ENCODE data around the gene ALS2CL. TPM values are rescaled to one million over a fixed set of nuclear protein-coding genes. Genes with fewer than 3 reads are reported as not detected.

ALS2CL gene, protein sequence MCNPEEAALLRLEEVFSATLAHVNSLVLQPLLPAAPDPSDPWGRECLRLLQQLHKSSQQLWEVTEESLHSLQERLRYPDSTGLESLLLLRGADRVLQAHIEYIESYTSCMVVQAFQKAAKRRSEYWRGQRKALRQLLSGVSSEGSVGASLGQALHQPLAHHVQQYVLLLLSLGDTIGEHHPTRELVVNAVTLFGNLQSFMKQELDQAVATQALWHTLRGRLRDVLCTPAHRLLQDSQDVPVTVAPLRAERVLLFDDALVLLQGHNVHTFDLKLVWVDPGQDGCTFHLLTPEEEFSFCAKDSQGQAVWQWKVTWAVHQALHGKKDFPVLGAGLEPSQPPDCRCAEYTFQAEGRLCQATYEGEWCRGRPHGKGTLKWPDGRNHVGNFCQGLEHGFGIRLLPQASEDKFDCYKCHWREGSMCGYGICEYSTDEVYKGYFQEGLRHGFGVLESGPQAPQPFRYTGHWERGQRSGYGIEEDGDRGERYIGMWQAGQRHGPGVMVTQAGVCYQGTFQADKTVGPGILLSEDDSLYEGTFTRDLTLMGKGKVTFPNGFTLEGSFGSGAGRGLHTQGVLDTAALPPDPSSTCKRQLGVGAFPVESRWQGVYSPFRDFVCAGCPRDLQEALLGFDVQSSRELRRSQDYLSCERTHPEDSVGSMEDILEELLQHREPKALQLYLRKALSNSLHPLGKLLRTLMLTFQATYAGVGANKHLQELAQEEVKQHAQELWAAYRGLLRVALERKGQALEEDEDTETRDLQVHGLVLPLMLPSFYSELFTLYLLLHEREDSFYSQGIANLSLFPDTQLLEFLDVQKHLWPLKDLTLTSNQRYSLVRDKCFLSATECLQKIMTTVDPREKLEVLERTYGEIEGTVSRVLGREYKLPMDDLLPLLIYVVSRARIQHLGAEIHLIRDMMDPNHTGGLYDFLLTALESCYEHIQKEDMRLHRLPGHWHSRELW
- total RNA-seq = 23.6 and 37.2 TPM in 2 replicates

DNA sequence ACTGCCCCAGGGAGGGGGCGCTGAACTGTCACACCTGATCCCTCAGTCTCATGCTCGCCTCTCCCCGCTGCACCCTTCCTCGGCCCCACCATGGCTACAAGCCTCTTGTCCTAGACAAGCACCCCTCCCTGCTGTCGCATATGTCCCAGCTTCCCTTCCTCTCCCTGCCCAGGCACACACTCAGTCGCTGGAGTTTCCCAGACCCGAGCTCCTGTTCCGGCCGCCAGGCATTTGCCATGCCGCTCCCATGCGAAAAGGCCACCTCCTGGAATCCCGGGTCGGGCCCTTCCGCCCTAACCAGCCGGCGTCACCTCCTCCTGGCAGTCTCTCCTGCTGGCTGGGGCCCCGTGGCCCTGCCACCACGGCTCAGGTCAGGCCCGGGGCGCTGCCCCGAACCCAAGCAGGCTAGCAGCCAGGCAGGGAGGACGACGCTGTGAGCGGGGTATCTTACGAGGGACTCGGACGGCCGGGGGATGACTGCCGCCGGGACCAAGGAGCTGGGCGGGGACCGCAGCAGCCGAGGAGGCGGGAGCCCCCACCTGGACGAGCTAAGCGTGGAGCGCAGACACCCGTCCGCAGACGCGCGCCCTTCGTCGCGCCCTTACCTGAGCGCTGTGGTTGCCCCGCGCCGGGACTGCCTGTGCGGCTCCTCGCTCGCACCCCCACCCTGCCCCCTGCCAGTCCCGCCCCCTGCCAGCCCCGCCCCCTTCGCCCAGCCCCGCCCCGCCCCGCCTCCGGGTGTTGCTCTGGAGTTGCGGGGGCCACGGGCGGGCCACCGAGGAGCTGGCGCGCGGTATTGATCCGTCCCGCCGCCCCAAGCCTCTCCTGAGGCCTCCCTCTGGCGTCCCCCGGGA lies at the start of gene ALS2CL:
Gene ALS2CL, minus strand, starts transcription at position 642 of the 854 bp plus-strand sequence. CDS start 4,239 bp downstream, outside the sequence.

DNA sequence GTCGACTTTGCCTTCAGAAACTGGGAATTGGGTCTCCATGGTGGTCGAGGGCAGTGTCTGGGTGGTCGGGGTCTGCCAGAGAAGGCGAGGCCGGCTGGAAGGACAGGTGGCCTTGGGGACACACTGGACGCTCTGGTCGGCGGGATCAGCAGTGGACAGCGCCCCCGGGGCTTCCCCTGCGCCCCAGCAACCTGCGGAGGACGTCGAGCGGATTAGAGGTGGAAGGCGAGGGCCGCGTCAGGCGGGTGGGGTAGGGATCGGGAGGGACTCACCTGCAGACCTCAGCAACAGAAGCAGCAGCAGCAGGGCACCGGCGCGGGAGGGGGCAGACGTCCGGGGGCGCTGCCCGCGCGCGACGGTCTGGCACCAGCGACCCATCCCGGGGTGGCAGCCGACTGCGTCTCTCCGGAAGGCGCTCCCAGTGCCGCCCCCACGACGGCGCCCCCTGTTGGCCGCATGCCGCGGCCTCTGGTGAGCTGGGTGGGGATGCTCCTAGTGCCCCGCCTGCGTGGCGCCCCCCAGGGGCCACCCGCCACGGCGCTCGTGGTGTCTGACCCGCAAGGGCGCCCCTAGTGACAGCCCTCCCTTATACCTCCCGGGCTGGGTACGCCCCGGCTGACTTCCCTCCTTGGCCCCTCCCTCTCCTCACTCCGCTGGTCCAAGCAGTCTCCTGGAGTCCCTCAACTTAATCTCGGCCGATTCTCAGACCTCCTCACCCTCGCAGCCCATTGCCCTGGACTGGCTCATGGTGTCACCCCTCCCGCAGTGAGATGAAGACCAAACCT lies 24.2 kb upstream of the ALS2CL start, which contains the start of gene PRSS50:
Gene PRSS50, minus strand, starts transcription at position 423 of the 785 bp plus-strand sequence. Its CDS starts 45 bp downstream, at position 378.

DNA sequence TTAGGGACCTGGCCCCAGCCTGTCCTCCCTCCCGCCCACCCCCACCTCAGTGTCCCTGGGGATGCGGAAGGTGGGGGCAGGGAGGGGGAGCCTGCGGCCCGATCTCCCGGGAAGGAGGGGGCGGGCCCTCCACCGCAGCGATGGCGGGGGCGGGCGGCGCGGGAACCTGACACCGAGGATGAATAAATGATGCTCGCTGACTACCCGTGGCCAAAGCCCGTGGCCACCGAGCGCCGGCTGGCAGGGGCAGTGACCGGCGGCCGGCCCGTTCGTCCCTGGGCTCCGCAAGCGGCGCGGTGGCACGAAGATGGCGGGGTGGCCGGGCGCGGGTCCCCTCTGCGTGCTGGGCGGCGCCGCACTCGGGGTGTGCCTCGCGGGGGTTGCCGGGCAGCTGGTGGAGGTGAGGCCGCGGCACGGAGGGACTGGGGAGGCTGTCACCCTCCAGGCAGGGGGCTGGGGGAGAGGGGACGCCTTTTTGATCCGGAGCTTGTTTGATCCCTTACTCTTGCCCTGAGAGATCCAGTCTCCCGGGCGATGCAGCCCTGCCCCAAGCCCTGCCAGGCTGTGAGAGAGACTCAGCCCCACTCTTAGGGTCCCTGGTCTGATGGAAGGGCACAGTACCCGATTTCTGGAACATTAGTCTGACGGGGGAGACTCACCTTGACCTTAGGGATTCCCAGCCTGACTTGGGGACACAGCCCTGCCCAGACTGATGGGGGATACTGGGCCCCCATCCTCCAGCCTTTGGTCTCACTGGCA lies 7.9 kb upstream of the ALS2CL start, which contains the start of gene TMIE:
Gene TMIE, plus strand, starts transcription at position 212 of the 759 bp plus-strand sequence. Its CDS starts 96 bp downstream, at position 308.

Small RNA genes lying within 50 kb of the gene (small RNA-seq; reads per million reads assigned to genes)
- gene RF00591 = not detected

Other genes starting within 250 kb of the ALS2CL start
- not detected in 2 replicates for gene LTF, start 228.8 kb downstream of the ALS2CL start, total RNA-seq
- not detected in 2 replicates for gene RTP3, start 195.7 kb downstream of the ALS2CL start, total RNA-seq
- gene LRRC2, start 127.4 kb downstream of the ALS2CL start, total RNA-seq = 0.11 TPM in 1 of 2 replicates, not detected in the other
- not detected in 2 replicates for gene FAM240A, start 81.2 kb downstream of the ALS2CL start, total RNA-seq
- gene TMIE, start 7.7 kb upstream of the ALS2CL start, total RNA-seq = 0.22 TPM in 1 of 2 replicates, not detected in the other
- gene PRSS50, start 24.2 kb upstream of the ALS2CL start, total RNA-seq = 0.54 and 4.3 TPM in 2 replicates
- 0.65 and 6.3 TPM in 2 replicates for gene MYL3, start 169.8 kb upstream of the ALS2CL start, total RNA-seq
- 8.0 and 12.6 TPM in 2 replicates for gene PTH1R, start 184.0 kb upstream of the ALS2CL start, total RNA-seq